Measurements from ENCODE around the gene HMGB3.
"Not testable (repeated sequence)": the region's sequence is repeated elsewhere in the genome, so short reads cannot be mapped to it uniquely, and the experiment has no call there.

The HMGB3 gene

DNA sequence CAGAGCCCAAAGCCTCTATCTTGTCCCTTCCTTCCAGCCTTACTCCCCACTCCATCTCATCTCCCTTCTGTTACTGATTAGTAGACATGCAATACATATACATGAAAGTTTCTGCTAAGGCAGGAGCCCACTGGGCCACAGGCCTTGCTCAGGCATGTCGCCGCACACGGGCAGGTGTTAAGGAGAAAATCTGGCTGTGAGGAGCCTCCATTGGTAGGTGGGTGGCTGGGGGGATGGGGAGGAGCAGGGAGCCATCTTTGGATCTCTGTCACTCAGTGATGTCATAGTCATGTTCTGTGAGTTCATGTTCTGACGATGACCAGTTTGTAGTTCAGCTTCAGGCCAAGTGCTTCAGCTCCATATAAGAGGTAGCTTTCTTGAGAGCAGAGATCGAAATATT, 2.9 kb upstream of the HMGB3 start:
- no peak for DNase-seq

DNA sequence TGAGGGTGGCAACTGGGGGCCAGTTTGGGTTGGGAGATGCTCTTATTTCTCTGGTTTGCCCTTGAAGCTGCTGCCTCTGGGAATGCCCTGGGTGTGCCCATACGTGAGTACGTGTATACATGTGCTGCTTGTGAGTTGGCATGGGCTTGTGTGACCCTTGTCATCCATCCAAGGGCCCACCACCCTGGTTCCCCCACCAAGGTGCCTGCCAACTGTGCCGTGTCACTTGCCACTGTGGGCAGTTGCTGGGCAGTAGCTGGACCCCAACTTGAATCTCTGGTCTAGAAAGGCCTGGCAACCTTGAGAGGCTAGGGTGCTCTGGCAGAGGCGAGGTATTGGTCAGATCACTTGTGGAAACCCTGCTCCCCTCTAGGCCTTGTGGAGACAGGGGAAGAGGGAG, 2.4 kb upstream of the HMGB3 start:
- no peak for DNase-seq

DNA sequence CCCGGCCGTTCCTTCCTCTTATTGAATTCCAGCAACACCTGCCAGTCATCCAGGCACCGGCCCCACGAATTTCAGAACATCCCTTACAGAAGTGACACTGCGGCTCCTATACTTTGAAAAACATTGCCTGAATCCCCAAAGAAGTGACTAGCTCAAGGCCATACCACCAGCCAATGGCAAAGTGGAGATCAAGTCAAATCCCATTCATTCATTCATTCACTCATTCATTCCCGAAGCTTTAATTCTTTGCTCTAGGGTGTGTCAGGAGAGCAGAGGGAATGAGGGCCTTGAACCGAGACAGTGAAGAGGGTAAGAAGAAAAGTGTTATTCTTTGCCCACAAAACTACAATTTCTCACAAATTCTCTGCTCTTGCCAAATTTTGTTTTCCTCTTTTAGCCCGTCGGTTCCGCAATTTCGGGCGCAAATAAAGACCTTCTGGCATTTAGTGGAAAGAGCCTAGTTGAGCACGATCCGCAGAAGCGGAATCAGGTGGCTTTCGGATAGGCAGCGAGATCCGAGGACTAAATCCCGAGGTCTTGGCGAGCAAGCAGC, 824 bp upstream of the HMGB3 start:
- DNase-seq: no peak

DNA sequence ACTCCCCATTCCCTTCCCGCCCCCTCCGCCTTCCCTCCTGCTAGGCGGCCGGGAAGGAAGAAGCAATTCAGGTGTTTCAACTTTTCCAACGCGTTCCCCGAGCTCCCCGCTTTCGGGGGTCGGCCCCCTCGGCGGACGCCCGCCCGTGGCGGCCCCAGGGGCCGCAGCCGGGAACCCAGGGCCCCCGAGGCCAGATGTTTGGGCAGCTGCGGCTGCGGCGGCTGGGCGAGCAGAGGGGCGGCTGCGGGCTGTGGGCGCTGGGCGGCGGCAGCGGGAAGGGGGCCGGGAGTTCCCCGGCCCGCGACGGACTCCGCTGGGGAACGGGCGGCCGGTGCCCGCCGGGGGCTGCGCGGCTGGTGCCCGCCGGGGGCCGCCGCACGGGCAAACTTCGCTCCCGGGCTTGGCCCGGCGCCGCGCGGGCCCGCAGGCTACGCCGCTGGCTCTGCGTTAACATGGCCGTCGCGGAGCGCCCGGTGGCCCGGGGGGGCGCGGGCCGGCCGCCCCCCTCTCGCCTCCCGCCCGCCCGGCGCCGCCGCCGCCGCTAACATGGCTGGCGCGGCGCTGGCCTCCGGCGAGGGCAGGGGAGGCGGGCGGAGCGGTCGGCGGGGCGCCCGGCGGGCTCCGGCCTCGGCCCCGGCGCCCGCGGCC, 510 bp downstream of the HMGB3 start:
- DNase-seq: no peak

DNA sequence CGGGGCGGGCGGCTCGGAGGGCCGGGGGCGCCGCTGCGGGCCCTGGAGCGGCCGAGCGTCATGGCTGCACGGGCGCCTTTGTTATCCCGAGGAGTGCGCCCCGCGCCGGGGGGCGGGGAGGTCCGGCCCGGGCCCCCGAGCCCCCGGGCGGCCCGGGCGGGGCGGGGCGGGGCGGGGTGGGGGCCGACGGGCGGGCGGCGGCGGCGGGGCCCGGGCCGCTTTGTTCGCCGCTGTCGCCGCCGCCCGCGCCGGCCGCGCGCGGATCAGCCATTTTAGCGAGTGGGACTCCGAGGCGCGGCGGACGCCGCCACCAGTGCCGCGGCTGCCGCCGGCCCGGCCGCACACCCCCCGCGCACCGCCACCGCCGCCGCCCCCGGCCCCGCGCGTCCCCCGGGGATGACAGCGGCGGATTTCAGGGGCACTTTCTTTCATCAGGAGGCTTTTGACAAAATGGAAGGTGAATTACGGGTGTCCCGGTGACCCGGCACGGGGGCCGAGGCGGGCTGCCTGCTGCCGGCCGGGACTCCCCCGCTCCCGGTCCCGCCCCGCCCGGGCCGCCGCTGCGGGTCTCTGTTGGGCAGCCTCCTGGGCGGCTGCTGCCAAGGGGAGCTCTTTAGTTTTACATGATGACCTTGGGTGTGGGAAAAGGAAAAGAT, 1.2 kb downstream of the HMGB3 start:
- peak in 1 of 2 experiments; percentile 15 for DNase-seq

DNA sequence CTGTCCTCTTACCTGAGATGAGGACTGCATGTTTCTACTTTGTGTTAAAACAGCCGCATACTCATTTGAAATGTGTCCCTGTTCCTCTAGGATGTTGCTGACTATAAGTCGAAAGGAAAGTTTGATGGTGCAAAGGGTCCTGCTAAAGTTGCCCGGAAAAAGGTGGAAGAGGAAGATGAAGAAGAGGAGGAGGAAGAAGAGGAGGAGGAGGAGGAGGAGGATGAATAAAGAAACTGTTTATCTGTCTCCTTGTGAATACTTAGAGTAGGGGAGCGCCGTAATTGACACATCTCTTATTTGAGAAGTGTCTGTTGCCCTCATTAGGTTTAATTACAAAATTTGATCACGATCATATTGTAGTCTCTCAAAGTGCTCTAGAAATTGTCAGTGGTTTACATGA, 4.6 kb downstream of the HMGB3 start:
- DNase-seq: not testable (repeated sequence)

DNA sequence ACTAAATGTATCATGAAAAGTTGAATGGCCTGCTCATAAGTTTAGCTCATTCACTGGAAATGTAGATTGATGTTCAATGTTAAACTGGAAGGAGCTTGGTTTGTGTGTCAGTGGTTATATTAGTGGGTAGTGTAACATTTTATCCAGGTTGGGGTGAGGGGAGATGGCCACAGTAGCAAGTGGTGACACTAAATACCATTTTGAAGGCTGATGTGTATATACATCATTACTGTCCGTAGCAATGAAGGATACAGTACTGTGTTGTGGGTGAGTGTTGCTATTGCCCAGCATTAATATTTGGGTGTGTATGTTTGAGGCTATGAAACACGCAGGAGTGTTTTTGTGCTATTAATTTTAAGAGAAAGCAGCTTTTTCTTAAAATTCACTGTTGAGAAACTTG, 6.3 kb downstream of the HMGB3 start:
- no peak for DNase-seq

DNA sequence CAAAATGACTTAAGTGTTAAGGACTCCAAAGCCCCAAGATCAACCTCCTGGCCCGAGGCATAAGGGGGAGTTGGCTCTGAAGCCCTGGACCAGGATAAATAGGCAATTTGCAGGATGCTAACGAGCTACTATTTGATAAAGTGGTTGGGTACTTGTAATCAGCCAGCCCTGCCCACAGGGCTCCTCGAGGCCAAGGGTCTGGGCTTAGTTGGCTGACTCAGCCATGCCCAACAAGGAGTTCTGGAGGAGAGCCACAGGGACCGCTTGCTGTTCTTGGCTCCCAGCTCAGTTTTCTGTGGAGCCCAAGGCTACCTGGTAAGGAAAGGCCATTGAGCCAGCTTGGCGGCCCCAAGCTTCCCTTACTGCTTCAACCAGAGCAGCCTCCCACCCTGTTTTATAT, 7.8 kb downstream of the HMGB3 start:
- no peak for DNase-seq

DNA sequence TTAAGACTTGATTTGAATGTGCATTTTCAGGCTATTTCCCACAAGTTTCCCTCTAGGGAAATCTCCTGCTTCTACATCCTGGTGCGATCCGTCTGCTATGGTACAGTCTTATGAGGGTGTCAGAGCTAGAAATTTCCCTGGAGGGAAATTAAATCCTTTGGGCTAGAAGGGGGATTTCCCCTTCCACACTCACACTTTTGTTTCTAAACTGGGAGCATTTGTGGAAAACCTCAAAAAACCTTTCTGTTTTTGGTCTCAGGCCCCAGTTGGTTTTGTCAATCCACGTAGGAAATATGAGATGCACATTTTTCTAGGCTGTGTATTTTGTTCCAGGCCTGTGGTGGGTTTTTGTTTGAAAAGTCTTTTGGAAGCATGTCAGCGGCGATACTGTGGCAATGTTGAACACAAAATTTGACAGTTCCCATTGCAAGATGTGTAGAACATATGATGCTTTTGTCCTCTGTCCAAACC, 17.8 kb downstream of the HMGB3 start:
- no peak for DNase-seq

DNA sequence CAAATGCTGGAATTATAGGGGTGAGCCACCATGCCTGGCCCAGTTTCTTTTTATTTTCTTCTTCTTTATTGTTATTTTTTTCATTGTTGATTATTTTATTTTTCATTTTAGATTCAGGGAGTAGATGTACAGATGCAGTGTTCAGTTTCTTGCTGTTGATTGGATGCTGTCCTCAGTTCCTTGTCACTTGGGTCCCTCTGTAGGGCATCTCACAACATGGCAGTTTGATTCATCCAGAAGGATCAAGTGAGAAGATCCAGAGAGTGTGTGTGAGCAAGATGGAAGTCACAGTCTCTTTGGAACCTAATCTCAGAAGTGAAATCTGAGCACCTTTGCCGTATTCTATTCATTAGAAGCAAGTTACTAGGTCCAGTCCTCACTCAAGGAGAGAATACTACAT, 20.9 kb downstream of the HMGB3 start:
- no peak for DNase-seq

DNA sequence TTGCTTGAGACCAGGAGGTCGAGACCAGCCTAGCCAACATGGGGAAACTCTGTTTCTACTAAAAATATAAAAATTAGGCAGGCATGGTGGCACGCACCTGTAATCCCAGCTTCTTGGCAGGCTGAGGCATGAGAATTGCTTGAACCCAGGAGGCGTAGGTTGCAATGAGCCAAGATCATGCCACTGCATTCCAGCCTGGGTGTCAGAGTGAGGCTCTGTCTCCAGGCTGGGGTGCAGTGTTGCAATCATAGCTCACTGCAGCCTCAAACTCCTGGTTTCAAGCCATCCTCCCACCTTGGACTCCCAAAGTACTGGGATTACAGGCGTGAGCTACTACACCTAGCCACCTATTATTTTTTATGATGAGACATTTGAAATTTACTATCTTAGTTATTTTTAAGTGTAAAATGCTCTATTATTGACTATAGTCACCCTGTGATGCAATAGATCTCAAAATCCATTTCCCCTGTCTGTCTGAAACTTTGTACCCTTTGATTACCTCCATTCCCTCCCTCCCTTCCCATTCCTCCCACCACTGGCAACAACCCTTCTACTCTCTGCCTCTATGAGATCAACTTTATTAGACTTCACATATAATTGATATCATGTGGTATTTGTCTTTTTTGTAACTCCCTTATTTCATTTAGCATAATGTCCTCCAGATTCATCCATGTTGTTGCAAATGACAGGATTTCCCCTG, 23.4 kb downstream of the HMGB3 start:
- DNase-seq: no peak

DNA sequence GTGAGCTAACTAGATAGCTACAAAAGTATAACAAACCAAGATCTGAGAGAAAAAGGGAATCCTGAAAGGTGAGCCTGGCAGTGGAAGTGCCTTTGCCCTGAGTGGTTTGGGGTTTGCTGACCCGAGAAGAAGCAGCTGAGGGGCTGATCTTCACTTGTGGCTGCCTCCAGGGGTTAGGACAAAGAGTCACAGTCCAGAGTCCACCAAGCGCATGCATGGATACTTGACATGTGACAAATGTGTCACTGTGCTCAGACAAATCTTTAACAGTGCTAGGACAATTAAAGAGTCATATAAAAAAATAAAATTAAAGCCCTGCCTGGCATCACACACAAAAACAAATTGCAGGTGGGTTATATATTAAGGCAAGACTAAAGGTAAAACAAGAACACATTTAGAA, 26.4 kb downstream of the HMGB3 start:
- DNase-seq: no peak

DNA sequence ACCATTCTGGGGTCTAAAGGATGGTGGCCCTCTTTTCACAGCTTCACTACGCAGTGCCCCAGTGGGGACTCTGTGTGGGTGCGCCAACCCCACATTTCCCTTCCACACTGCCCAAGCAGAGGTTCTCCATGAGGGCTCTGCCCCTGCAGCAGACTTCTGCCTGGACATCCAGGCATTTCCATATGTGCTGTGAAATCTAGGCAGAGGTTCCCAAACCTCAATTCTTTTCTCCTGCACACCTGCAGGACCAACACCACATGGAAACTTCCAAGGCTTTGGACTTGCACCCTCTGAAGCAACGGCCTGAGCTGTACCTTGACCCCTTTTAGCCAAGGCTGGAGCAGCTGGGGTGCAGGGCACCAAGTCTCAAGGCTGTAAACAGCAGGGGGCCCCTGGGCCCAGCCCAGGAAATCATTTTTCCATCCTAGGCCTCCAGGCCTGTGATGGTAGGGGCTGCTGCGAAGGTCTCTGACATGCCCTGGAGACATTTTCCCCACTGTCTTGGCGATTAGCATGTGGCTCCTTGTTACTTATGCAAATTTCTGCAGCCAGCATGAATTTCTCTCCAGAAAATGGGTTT, 30.1 kb downstream of the HMGB3 start:
- DNase-seq: no peak

DNA sequence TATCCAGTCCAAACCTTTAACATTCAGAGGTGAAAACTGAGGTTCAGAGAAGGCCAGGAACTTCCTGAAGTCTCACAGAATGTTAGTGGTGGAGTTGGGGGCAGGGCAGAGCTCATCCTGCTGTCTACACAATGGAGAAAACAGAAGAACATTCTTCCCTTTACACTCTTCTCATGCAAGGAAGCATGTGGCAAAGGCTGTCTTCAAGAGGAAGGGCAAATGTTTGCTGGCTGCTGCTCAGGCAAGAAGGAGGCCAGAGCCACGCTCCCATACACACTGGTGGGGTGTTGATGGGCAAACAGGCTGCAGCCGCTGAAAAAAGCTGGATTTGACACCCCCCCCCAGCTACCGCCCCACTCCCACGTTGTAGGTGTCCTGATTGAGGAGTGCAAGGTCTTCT, 32.5 kb downstream of the HMGB3 start:
- no peak for DNase-seq

DNA sequence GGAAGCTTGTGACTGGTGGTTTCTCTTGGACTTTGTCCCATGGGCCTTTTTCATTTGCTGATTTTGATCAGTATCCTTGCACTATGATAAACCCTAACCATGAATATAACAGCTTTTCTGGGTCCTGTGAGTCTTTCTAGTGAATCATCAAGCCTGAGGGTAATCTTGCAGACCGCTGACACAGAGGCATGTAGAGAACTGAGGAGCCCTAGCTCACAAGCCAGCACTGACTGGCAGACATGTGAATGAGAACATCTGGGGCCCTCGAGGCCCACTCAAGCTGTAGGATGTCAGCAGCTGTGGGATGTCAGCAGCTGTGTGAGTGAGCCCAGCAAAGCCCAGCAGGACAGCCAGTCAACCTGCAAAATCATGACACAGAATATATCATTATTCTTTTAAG, 36.7 kb downstream of the HMGB3 start:
- no peak for DNase-seq

DNA sequence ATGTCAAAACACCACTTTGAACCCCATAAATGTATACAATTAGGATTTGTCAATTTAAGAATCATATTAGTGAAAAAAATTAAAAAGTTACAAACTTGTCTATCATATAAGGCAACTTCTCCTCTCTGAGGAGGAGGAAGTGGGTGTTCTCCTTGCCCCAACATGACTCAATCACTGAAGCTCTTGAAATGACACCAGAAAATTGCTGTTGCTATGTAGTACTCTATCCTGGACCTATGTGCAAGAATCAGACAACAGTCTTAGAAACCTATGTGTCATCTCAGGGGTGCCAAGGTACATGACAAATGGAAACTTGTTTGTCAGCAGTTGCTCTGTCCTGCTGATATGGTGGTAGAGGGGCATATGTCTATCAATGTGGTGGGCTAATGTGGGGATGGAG, 47.7 kb downstream of the HMGB3 start:
- no peak for DNase-seq

DNA sequence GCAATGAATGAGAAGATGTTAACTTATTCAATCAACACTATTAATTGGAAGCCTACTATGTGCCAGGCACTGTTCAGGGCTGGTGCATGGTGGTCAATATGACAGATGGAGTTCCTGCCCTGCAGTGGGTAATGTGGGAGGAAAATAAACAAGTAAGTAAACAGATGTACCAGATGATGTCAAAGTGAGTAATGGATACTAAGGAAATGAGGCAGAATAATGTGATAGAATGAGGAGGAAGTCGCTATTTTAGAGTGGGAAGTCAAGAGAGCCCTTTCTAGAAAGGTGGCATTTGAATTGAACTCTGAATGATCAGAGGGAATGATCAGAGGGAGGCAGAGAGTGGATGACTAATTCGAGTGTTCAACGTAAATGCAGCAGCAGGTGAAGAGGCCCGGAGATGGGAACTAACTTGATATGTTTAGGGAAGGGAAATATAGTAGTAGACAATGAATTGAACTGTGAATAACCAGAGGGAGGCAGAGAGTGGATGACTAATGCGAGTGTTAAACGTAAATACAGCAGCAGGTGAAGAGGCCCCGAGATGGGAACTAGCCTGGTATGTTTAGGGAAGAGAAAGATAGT, 48.3 kb downstream of the HMGB3 start:
- DNase-seq: no peak

DNA sequence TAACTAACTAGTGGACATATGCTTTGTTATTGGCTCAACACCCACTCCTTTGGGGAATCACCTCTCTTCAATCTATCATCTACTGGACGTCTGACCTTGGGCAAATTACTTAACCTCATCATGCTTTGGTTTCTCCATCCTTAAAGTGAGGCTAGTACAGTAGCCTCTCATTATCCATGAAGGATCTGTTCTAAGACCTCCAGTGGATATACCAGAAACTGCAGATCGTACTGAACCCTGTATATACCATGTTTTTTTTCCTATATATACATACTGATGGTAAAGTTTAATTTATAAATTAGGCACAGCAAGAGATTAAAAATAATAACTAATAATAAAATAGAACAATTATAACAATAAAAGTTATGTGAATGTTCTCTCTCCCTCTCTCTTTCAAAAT, 56.2 kb downstream of the HMGB3 start:
- no peak for DNase-seq
